Right lobe of liver (tissue), 6 donors: ENCODE measurements around the gene IL21R. TPM values are rescaled to one million over a fixed set of nuclear protein-coding genes. Genes with fewer than 3 reads are reported as not detected.

Experiments used
- ATAC-seq, 4 donors: fragments of 200-7000 bp; cut with Tn5 transposase; one replicate each; pipeline ENCODE4 v1.9.1; 2020; ENCODE audit warnings: mild to moderate bottlenecking in 4 of 4, moderate library complexity in 4 of 4
- DNase-seq, 3 donors: peaks; one replicate each; pipeline ENCODE4 v3.0.0-alpha.2; 2020
- H3K27ac ChIP-seq, 3 donors: fragments of 200-600 bp; one replicate each; pipeline ENCODE4 v1.8.0; 2022
- H3K27me3 ChIP-seq, 2 donors: fragments of 200-600 bp; one replicate each; pipeline ENCODE4 v1.8.0; 2022
- H3K36me3 ChIP-seq, 4 donors: fragments of 200-600 bp; sonication (generic) in 1 of 4; one replicate each; pipeline versions ENCODE4 v1.5.1 to v1.8.0; 2017 to 2022; ENCODE audit warnings: control low read depth in 1 of 4
- H3K4me1 ChIP-seq, 4 donors: fragments of 200-600 bp; sonication (generic) in 1 of 4; one replicate each; pipeline versions ENCODE4 v1.5.1 to v1.8.0; 2017 to 2022; ENCODE audit warnings: control low read depth in 1 of 4
- H3K4me3 ChIP-seq, 3 donors: fragments of 200-600 bp; one replicate each; pipeline ENCODE4 v1.8.0; 2022
- H3K9me3 ChIP-seq, 4 donors: fragments of 200-600 bp; sonication (generic) in 1 of 4; one replicate each; pipeline versions ENCODE4 v1.5.1 to v1.8.0; 2017 to 2022; ENCODE audit warnings: control low read depth in 1 of 4
- POLR2A ChIP-seq: fragments of 450-650 bp; IDR thresholded peaks from one replicate; pipeline ENCODE4 v1.6.1; 2017; ENCODE audit warnings: antibody characterized with exemption, mild to moderate bottlenecking
- WGBS: methylation state at CpG from one replicate; pipeline ENCODE4 v1.1.6; 2018; ENCODE audit warnings: low coverage, low lambda C conversion rate; ENCODE audit not compliant: insufficient coverage; ENCODE audit errors: missing lambda C conversion rate; 5-methylcytosine and 5-hydroxymethylcytosine counted together
- intact Hi-C, 2 donors: fragments of 100-400 bp; cut with DNase I; formaldehyde crosslinking; loops; one replicate each; pipeline versions ENCODE4 v1.11.2 to v1.14.1; 2022
- total RNA-seq, 6 experiments: library from RNA; depleted of rRNA in 2 of 6; stranded (reverse); fragments of >200 nt in 2 of 6; fragmentation: NEBNext Ultra II Directional in 3 of 6; extraction: Animal tissue kit (Norgen Biotek cat#: 25700) in 3 of 6; gene quantifications; one replicate each; pipeline versions ENCODE4 v1.1.0 to v1.2.4, GENCODE V29; 2016 to 2023
- TF ChIP-seq, protein P1 (sequence below), 4 donors: fragments of 200-600 bp in 3 of 4; fragments of 450-650 bp in 1 of 4; IDR thresholded peaks; one replicate each; pipeline versions ENCODE4 v1.5.1 to v1.8.0; 2016 to 2022; ENCODE audit warnings: antibody characterized with exemption in 4 of 4, mild to moderate bottlenecking in 2 of 4
- donor health status: DM: no; HTN: yes; CAD: no.
- donor health status: DM: no; HTN: no; CAD: no.
- donor health status: DM: no; HTN: no; CAD: no.
- donor health status: DM: no; HTN: yes; CAD: no.
- donor health status: DM: no; HTN: yes; CAD: no.

IL21R gene
- total RNA-seq, 6 experiments from 2014 or later: 0.09 to 1.3 (median 0.31) TPM

DNA sequence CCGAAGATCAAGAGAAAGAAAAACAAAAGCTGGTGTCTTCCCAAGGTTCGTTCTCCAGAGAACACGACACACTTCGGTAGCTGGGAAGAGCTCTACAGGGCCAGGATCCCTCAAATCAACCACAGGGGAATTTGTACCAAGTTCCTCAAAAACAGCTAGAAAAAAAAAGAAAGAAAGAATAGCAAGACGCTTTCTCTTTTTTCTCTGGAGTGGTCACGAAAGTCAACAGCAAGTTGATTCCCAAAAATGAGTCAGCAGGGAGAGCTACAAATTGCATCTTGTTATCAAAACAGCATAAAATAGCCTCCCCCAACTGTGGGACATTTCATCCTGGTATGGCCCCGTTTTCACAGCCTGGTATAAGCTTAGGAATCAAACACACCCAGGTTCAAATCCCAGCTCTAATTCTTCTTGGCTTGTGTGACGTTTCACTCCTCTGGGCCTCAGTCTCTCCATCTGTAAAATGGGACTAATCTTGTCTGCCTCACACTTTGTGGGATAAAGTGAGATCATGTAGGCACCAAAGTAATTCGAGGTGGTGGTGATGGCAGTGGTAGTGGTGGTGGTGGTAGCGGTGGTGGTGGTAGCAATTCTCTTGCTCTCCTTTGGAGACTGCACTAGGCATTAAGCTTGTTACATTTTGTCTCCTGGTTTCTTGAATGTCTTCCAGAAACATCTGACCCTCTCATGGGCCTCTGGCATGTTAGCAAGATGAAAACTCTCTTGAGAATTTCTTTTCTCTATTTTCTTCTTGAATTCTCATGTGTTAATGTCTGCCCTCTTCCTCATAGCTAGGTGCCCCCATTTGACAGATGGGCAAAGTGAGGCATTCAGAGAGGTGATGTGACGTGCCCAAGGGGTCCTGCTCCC, 988 bp upstream of the IL21R start:
- no peak overlapping the region for H3K4me3 ChIP-seq
- no peaks in the 10 kb centered on the region for H3K36me3 ChIP-seq
- H3K27me3 ChIP-seq: no peaks in the 10 kb centered on the region
- no peak overlapping the region for H3K27ac ChIP-seq
- intact Hi-C loops: no loop called here
- 29% methylated on average over 11 of the region's 11 CpGs for WGBS
- ATAC-seq (peak in 1 of 4 donors; percentile 5), DNase-seq (no peak)
- TF ChIP-seq, protein P1, sequence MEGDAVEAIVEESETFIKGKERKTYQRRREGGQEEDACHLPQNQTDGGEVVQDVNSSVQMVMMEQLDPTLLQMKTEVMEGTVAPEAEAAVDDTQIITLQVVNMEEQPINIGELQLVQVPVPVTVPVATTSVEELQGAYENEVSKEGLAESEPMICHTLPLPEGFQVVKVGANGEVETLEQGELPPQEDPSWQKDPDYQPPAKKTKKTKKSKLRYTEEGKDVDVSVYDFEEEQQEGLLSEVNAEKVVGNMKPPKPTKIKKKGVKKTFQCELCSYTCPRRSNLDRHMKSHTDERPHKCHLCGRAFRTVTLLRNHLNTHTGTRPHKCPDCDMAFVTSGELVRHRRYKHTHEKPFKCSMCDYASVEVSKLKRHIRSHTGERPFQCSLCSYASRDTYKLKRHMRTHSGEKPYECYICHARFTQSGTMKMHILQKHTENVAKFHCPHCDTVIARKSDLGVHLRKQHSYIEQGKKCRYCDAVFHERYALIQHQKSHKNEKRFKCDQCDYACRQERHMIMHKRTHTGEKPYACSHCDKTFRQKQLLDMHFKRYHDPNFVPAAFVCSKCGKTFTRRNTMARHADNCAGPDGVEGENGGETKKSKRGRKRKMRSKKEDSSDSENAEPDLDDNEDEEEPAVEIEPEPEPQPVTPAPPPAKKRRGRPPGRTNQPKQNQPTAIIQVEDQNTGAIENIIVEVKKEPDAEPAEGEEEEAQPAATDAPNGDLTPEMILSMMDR (IDR thresholded peaks at IDR 0.05): no peak
- TF ChIP-seq POLR2A: no peak
- no peaks in the 10 kb centered on the region for H3K4me1 ChIP-seq
- H3K9me3 ChIP-seq: no peaks in the 10 kb centered on the region

DNA sequence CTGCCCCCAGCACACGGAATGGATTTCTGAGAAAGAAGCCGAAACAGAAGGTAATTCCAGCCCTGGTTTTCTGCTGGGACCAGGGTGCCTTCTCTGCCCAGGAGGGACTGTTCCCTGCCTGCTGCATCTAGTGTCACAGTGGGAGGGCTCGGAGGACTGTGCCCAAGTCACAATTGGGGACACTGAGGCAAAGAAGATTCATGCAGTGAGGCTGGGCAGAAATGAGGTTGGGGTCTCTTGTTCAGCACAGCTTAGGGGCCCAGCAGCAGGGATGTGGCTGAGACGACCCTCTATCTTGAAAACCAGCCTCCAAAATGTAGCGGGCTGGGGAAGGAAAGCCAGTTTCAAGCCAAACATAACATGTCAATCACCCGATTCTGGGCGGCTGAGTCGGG, 592 bp downstream of the IL21R start:
- DNase-seq (no peak), ATAC-seq (no peak)
- TF ChIP-seq, protein P1 (IDR thresholded peaks at IDR 0.05): no peak
- no peak for TF ChIP-seq POLR2A
- Histone ChIP-seq H3K4me3 (peak overlapping the region in 1 of 3 donors; percentile 24), H3K27me3 (no peaks in the 10 kb centered on the region), H3K9me3 (no peaks in the 10 kb centered on the region), H3K4me1 (no peaks in the 10 kb centered on the region), H3K27ac (no peak overlapping the region), H3K36me3 (no peaks in the 10 kb centered on the region)
- intact Hi-C loops: no loop called here
- 37% methylated on average over 7 of the region's 8 CpGs for WGBS

DNA sequence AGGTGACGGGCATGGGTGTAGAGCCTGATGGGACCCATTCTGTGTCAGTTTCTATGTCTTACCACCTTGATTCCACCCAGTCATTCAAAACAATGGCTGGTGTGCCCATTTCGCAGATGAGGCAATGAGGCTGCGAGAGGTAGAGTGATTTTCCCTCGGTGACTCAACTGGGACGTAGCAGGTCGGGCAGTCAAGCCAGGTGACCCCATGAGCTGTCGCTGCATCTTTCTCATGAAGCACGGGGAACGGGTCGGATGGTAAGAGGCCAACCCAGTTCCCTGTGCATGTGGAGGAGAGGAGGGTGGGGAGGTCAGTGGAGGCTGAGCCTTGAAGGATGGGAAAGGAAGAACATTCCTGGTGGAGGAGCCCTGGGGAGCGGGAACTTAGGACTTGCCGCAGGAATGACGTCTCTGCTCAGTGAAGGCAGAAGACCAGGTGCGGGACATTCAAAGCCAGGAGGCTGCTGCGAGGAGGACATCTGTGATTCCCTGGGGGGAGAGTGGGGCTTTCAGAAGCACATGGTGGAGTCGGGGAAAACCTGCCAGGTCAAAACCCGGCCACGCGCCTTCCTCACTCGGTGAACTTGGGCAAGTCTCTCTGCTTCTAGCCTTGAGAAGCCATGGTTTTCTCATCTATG, 1.1 kb downstream of the IL21R start:
- Histone ChIP-seq H3K36me3 (no peaks in the 10 kb centered on the region), H3K4me1 (no peaks in the 10 kb centered on the region), H3K9me3 (no peaks in the 10 kb centered on the region), H3K4me3 (peak overlapping the region in 1 of 3 donors; percentile 24), H3K27ac (no peak overlapping the region), H3K27me3 (no peaks in the 10 kb centered on the region)
- DNase-seq: no peak
- 65% methylated on average over 14 of the region's 20 CpGs for WGBS
- ATAC-seq: no peak
- intact Hi-C loops: no loop called here
- TF ChIP-seq, protein P1 (IDR thresholded peaks at IDR 0.05): no peak
- TF ChIP-seq POLR2A: no peak

DNA sequence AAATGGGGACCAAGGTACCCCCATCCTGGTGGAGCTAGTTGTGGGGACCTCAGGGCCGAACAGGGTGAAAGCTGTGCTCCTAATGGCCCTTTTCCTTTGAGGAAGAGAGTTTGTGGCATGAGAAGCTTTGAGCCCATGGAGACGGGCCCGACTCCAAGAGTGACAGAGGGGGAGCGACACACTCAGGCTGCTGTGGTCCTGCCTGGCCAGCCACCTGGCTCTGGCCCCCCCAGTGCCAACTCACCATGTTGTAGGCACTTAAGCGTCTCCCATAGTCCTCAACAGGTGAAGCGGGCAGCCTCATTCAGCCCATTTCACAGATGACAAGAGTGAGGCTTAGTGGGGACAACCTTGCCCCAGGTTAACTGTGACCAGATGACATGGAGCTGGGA, 1.6 kb downstream of the IL21R start:
- ATAC-seq: no peak
- no peaks in the 10 kb centered on the region for H3K9me3 ChIP-seq
- DNase-seq: no peak
- no peak for TF ChIP-seq POLR2A
- TF ChIP-seq, protein P1 (IDR thresholded peaks at IDR 0.05): no peak
- no peak overlapping the region for H3K27ac ChIP-seq
- no peak overlapping the region for H3K4me3 ChIP-seq
- no peaks in the 10 kb centered on the region for H3K36me3 ChIP-seq
- WGBS: 20% methylated on average over 1 of the region's 6 CpGs
- intact Hi-C loops: no loop called here
- H3K4me1 ChIP-seq: no peaks in the 10 kb centered on the region
- no peaks in the 10 kb centered on the region for H3K27me3 ChIP-seq
